Ishikawa (cell line): Measurements from ENCODE around the gene FNBP1L.

ENCODE experiments used
- CEBPB ChIP-seq: IDR thresholded peaks from 2 replicates; pipeline ENCODE4 v1.6.1; 2012
- CREB1 ChIP-seq: IDR thresholded peaks from 2 replicates; pipeline ENCODE4 v1.6.1; 2012; ENCODE audit warnings: low read depth
- EGR1 ChIP-seq: IDR thresholded peaks from 2 replicates; pipeline ENCODE4 v1.6.1; 2012
- EP300 ChIP-seq: IDR thresholded peaks from 2 replicates; pipeline ENCODE4 v1.6.1; 2012; ENCODE audit warnings: borderline replicate concordance
- FOXM1 ChIP-seq: IDR thresholded peaks from 2 replicates; pipeline ENCODE4 v1.6.1; 2012; ENCODE audit warnings: low read depth, borderline replicate concordance
- MAX ChIP-seq: IDR thresholded peaks from 2 replicates; pipeline ENCODE4 v1.6.1; 2012
- NFIC ChIP-seq: IDR thresholded peaks from 2 replicates; pipeline ENCODE4 v1.6.1; 2012
- RAD21 ChIP-seq: IDR thresholded peaks from 2 replicates; pipeline ENCODE4 v1.6.1; 2012; ENCODE audit warnings: low read depth
- REST ChIP-seq: IDR thresholded peaks from 2 replicates; pipeline ENCODE4 v1.6.1; 2012; ENCODE audit warnings: low read depth, mild to moderate bottlenecking
- TAF1 ChIP-seq: IDR thresholded peaks from 2 replicates; pipeline ENCODE4 v1.6.1; 2012; ENCODE audit warnings: low read depth, mild to moderate bottlenecking
- TCF12 ChIP-seq: IDR thresholded peaks from 2 replicates; pipeline ENCODE4 v1.6.1; 2012; ENCODE audit warnings: low read depth
- TEAD4 ChIP-seq: IDR thresholded peaks from 2 replicates; pipeline ENCODE4 v1.6.1; 2012
- USF1 ChIP-seq: IDR thresholded peaks from 2 replicates; pipeline ENCODE4 v1.6.1; 2012
- YY1 ChIP-seq: IDR thresholded peaks from 2 replicates; pipeline ENCODE4 v1.6.1; 2012; ENCODE audit warnings: low read depth
- ZBTB7A ChIP-seq: IDR thresholded peaks from 2 replicates; pipeline ENCODE4 v1.6.1; 2012; ENCODE audit warnings: low read depth

The FNBP1L gene

GRCh38 chr1:93585059-93585966 lies 137.4 kb downstream of the FNBP1L start:
- TF ChIP-seq FOXM1 (no peak; the same call in 1 of the 2 replicates), REST (no peak), TAF1 (peak; percentile 46; the same call in 1 of the 2 replicates), ZBTB7A (no peak), RAD21 (peak; percentile 27; the same call in 1 of the 2 replicates), CEBPB (no peak), EP300 (peak; percentile 68; the same call in 1 of the 2 replicates), YY1 (peak; percentile 75), MAX (no peak; the same call in 1 of the 2 replicates), EGR1 (no peak), NFIC (peak; percentile 95), TCF12 (peak; percentile 57; the same call in 1 of the 2 replicates), CREB1 (peak; percentile 47; the same call in 1 of the 2 replicates), TEAD4 (peak; percentile 84), USF1 (no peak; the same call in 1 of the 2 replicates)

- TF ChIP-seq TAF1 (no peak), EP300 (no peak), ZBTB7A (no peak), EGR1 (no peak), TEAD4 (no peak), USF1 (no peak), REST (no peak), CEBPB (no peak), NFIC (no peak), TCF12 (no peak), YY1 (no peak), FOXM1 (no peak)
Observed at GRCh38 chr1:93587354-93587753, 139.4 kb downstream of the FNBP1L start.

GRCh38 chr1:93588206-93588605 lies 140.3 kb downstream of the FNBP1L start:
- no peak for TF ChIP-seq EP300
- no peak for TF ChIP-seq REST
- no peak for TF ChIP-seq MAX
- no peak for TF ChIP-seq CREB1
- TF ChIP-seq TCF12, result no peak
- TF ChIP-seq RAD21, result no peak
- no peak for TF ChIP-seq CEBPB
- no peak for TF ChIP-seq TEAD4
- TF ChIP-seq TAF1, result no peak
- TF ChIP-seq USF1, result no peak
- no peak for TF ChIP-seq ZBTB7A
- no peak for TF ChIP-seq NFIC
- no peak for TF ChIP-seq YY1
- TF ChIP-seq EGR1, result no peak
- TF ChIP-seq FOXM1, result no peak

- TF ChIP-seq MAX (no peak), ZBTB7A (no peak), USF1 (no peak), RAD21 (no peak), TEAD4 (no peak), CREB1 (no peak), TCF12 (no peak), TAF1 (no peak), CEBPB (no peak)
Observed at GRCh38 chr1:93588955-93589354, 141.0 kb downstream of the FNBP1L start.
